H9 (cell line): ENCODE measurements around the gene FCRL3. TPM values are rescaled to one million over a fixed set of nuclear protein-coding genes. Genes with fewer than 3 reads are reported as not detected.

Experiments
- DNase-seq: peaks from one replicate; pipeline ENCODE4 v3.0.0-alpha.2; 2017
- H2AFZ ChIP-seq: one replicate; pipeline ENCODE4 v1.6.1; 2013; ENCODE audit warnings: mild to moderate bottlenecking, low read length, control low read depth, moderate library complexity
- H2AK5ac ChIP-seq: 2 replicates; pipeline ENCODE4 v1.6.1; 2013; ENCODE audit warnings: low read length, control low read depth, mixed read lengths; ENCODE audit not compliant: insufficient read length
- H2BK120ac ChIP-seq: one replicate; pipeline ENCODE4 v1.6.1; 2013; ENCODE audit warnings: low read depth, mild to moderate bottlenecking, low read length, control low read depth, inconsistent platforms; ENCODE audit not compliant: poor library complexity, severe bottlenecking
- H2BK12ac ChIP-seq: 2 replicates; pipeline ENCODE4 v1.6.1; 2013; ENCODE audit warnings: low read length, control low read depth, mixed read lengths, low read depth; ENCODE audit not compliant: insufficient read length
- H2BK15ac ChIP-seq: 2 replicates; pipeline ENCODE4 v1.6.1; 2013; ENCODE audit warnings: low read depth, low read length, control low read depth
- H2BK20ac ChIP-seq: one replicate; pipeline ENCODE4 v1.6.1; 2013; ENCODE audit warnings: low read depth, mild to moderate bottlenecking, low read length, control low read depth, inconsistent platforms; ENCODE audit not compliant: poor library complexity, severe bottlenecking
- H2BK5ac ChIP-seq: 2 replicates; pipeline ENCODE4 v1.6.1; 2013; ENCODE audit warnings: low read length, control low read depth, mixed read lengths; ENCODE audit not compliant: insufficient read length
- H3K14ac ChIP-seq: 2 replicates; pipeline ENCODE4 v1.6.1; 2013; ENCODE audit warnings: low read length, control low read depth; ENCODE audit not compliant: insufficient read depth
- H3K18ac ChIP-seq: 2 replicates; pipeline ENCODE4 v1.6.1; 2013; ENCODE audit warnings: low read depth, mild to moderate bottlenecking, mixed read lengths, low read length, control low read depth; ENCODE audit not compliant: insufficient read length
- H3K23ac ChIP-seq: 2 replicates; pipeline ENCODE4 v1.6.1; 2013; ENCODE audit warnings: low read length, control low read depth, mixed read lengths, low read depth; ENCODE audit not compliant: insufficient read length
- H3K23me2 ChIP-seq: 2 replicates; pipeline ENCODE4 v1.6.1; 2013; ENCODE audit warnings: low read depth, mild to moderate bottlenecking, mixed read lengths, low read length, control low read depth; ENCODE audit not compliant: insufficient read length, poor library complexity, severe bottlenecking
- H3K27ac ChIP-seq: 2 replicates; pipeline ENCODE4 v1.5.1; 2013; ENCODE audit warnings: low read length, control low read depth, mixed read lengths, low read depth; ENCODE audit not compliant: insufficient read length
- H3K27me3 ChIP-seq: 2 replicates; pipeline ENCODE4 v1.6.1; 2013; ENCODE audit warnings: low read length, control low read depth, inconsistent platforms; ENCODE audit not compliant: insufficient read depth
- H3K4ac ChIP-seq: 2 replicates; pipeline ENCODE4 v1.6.1; 2013; ENCODE audit warnings: low read depth, mild to moderate bottlenecking, control low read depth, inconsistent platforms, low read length, moderate library complexity
- H3K4me1 ChIP-seq: 2 replicates; pipeline ENCODE4 v1.6.1; 2013; ENCODE audit warnings: low read length, control low read depth, inconsistent platforms; ENCODE audit not compliant: insufficient read depth
- H3K4me2 ChIP-seq: 2 replicates; pipeline ENCODE4 v1.6.1; 2013; ENCODE audit warnings: low read length, control low read depth, mixed read lengths; ENCODE audit not compliant: insufficient read length, insufficient read depth
- H3K56ac ChIP-seq: 2 replicates; pipeline ENCODE4 v1.6.1; 2013; ENCODE audit warnings: low read depth, mild to moderate bottlenecking, mixed read lengths, low read length, control low read depth; ENCODE audit not compliant: insufficient read length
- H3K79me1 ChIP-seq: 2 replicates; pipeline ENCODE4 v1.6.1; 2013; ENCODE audit warnings: low read depth, mild to moderate bottlenecking, moderate library complexity, low read length, control low read depth, inconsistent platforms; ENCODE audit not compliant: insufficient read depth, poor library complexity, severe bottlenecking
- H3K79me2 ChIP-seq: 2 replicates; pipeline ENCODE4 v1.6.1; 2013; ENCODE audit warnings: low read length, control low read depth, inconsistent platforms; ENCODE audit not compliant: insufficient read depth
- H3K9ac ChIP-seq: 2 replicates; pipeline ENCODE4 v1.6.1; 2013; ENCODE audit warnings: low read length, control low read depth, mixed read lengths; ENCODE audit not compliant: insufficient read length; ENCODE audit errors: extremely low read depth
- H3K9me3 ChIP-seq: one replicate; pipeline ENCODE4 v1.6.1; 2013; ENCODE audit warnings: low read depth, low read length, inconsistent platforms; ENCODE audit not compliant: control insufficient read depth
- H3T11ph ChIP-seq: one replicate; pipeline ENCODE4 v1.6.1; 2013; ENCODE audit warnings: mild to moderate bottlenecking, low read length, control low read depth, inconsistent platforms
- H4K20me1 ChIP-seq: one replicate; pipeline ENCODE4 v1.6.1; 2013; ENCODE audit not compliant: control insufficient read depth, insufficient read length, insufficient read depth
- H4K5ac ChIP-seq: 2 replicates; pipeline ENCODE4 v1.6.1; 2013; ENCODE audit warnings: low read depth, mild to moderate bottlenecking, mixed read lengths, low read length, control low read depth; ENCODE audit not compliant: insufficient read length
- H4K8ac ChIP-seq: replicated peaks from 2 replicates; pipeline ENCODE4 v1.6.1; 2013; ENCODE audit warnings: low read length, control low read depth, mixed read lengths, low read depth; ENCODE audit not compliant: insufficient read length
- H4K91ac ChIP-seq: 2 replicates; pipeline ENCODE4 v1.6.1; 2013; ENCODE audit warnings: low read depth, mild to moderate bottlenecking, moderate library complexity, mixed read lengths, low read length, control low read depth; ENCODE audit not compliant: insufficient read length
- H3K27ac Mint-ChIP-seq, 3 experiments: 2 replicates in 2 of 3; 3 replicates in 1 of 3; pipeline ENCODE4 v1.8.0; 2020 to 2021; ENCODE audit warnings: mixed read lengths in 3 of 3, mild to moderate bottlenecking in 1 of 3, moderate library complexity in 1 of 3
- H3K27me3 Mint-ChIP-seq: 2 replicates; pipeline ENCODE4 v1.8.0; 2021; ENCODE audit warnings: low read depth, mild to moderate bottlenecking, moderate library complexity, mixed read lengths
- H3K36me3 Mint-ChIP-seq, 3 experiments: 2 replicates in 2 of 3; 3 replicates in 1 of 3; pipeline ENCODE4 v1.8.0; 2020 to 2021; ENCODE audit warnings: low read depth in 3 of 3, mixed read lengths in 3 of 3; ENCODE audit not compliant: insufficient read depth in 1 of 3
- H3K4me1 Mint-ChIP-seq, 2 experiments: 2 replicates each; pipeline ENCODE4 v1.8.0; 2020; ENCODE audit warnings: mixed read lengths in 2 of 2
- H3K4me3 Mint-ChIP-seq, 2 experiments: 2 replicates in 1 of 2; 3 replicates in 1 of 2; pipeline ENCODE4 v1.8.0; 2020 to 2021; ENCODE audit warnings: mild to moderate bottlenecking in 2 of 2, mixed read lengths in 2 of 2, moderate library complexity in 1 of 2
- H3K9me3 Mint-ChIP-seq, 2 experiments: 2 replicates in 1 of 2; 3 replicates in 1 of 2; pipeline ENCODE4 v1.8.0; 2020; ENCODE audit warnings: mild to moderate bottlenecking in 2 of 2, mixed read lengths in 2 of 2, moderate library complexity in 1 of 2
- CTCF ChIP-seq: fragments of 200-600 bp; sonication (generic); conservative IDR thresholded peaks from 3 replicates; pipeline ENCODE4 v1.8.0; 2021; ENCODE audit warnings: antibody characterized with exemption, mild to moderate bottlenecking
- WGBS: extraction: QIAGEN DNeasy Blood & Tissue Kit; methylation state at CpG from one replicate; pipeline ENCODE4 v1.1.7; 2013; ENCODE audit warnings: missing lambda C conversion rate, low lambda C conversion rate, mixed read lengths; ENCODE audit not compliant: insufficient read length; ENCODE audit errors: extremely low coverage; 5-methylcytosine and 5-hydroxymethylcytosine counted together
- total RNA-seq: library from RNA; stranded (reverse); gene quantifications from 2 replicates; pipeline ENCODE4 v1.2.1, GENCODE V29; 2021

The FCRL3 gene
- total RNA-seq, 1 experiment from 2014 or later, result not detected

- H3K14ac ChIP-seq, result no peak overlapping the region
- H3K18ac ChIP-seq, result no peak overlapping the region
- H3K4me2 ChIP-seq, result no peak overlapping the region
- H3K27me3 Mint-ChIP-seq, result no peaks in the 10 kb centered on the region
- no peak overlapping the region for H3K23ac ChIP-seq
- H4K8ac ChIP-seq, result no peak overlapping the region
- no peak overlapping the region for H3T11ph ChIP-seq
- no peaks in the 10 kb centered on the region for H3K9me3 ChIP-seq
- no peak overlapping the region for H2BK120ac ChIP-seq
- H3K9ac ChIP-seq, result no peak overlapping the region
- no peak overlapping the region for H2BK12ac ChIP-seq
- H4K20me1 ChIP-seq, result no peaks in the 10 kb centered on the region
- no peaks in the 10 kb centered on the region; a peak in 1 of 5 replicates for H3K9me3 Mint-ChIP-seq
- no peaks in the 10 kb centered on the region for H3K27me3 ChIP-seq
- WGBS, result no CpG with 5 or more reads among the region's 4 CpGs
- peaks cover 14% of the 10 kb centered on the region; the same call in 1 of the 2 replicates for H3K4me1 ChIP-seq
- H2AFZ ChIP-seq, result no peak overlapping the region
- TF ChIP-seq CTCF, result no peak
- peak overlapping the region in 1 of 3 experiments; percentile 19; a peak in 1 of 7 replicates for H3K27ac Mint-ChIP-seq
- no peak overlapping the region for H3K4ac ChIP-seq
- H4K5ac ChIP-seq, result no peak overlapping the region
- no peak overlapping the region for H2BK20ac ChIP-seq
- H3K4me1 Mint-ChIP-seq, result peaks cover 0 to 3% of the 10 kb centered on the region in 2 experiments; a peak in 1 of 4 replicates
- no peaks in the 10 kb centered on the region for H3K36me3 Mint-ChIP-seq
- H2BK15ac ChIP-seq, result no peak overlapping the region
- no peak for DNase-seq
- H2BK5ac ChIP-seq, result no peak overlapping the region
- no peak overlapping the region for H3K27ac ChIP-seq
- no peak overlapping the region for H4K91ac ChIP-seq
- no peak overlapping the region for H2AK5ac ChIP-seq
- no peaks in the 10 kb centered on the region for H3K79me2 ChIP-seq
- H3K23me2 ChIP-seq, result no peaks in the 10 kb centered on the region
- H3K56ac ChIP-seq, result no peak overlapping the region
- no peaks in the 10 kb centered on the region for H3K79me1 ChIP-seq
- H3K4me3 Mint-ChIP-seq, result no peak overlapping the region
Measured at GRCh38 chr1:157639800-157640199, 60.8 kb downstream of the FCRL3 start.
